SKM-1 (cell line): ENCODE data around the gene GSN.
"Not testable (repeated sequence)": the region's sequence is repeated elsewhere in the genome, so short reads cannot be mapped to it uniquely, and the experiment has no call there.

Experiments used
- DNase-seq: peaks from one replicate; lab custom pipeline; 2025; ENCODE audit not compliant: unreplicated experiment; lab: John Stamatoyannopoulos, UW

The GSN gene

GRCh38 chr9:121286973-121287741 lies 19.2 kb downstream of the GSN start:
- DNase-seq: no peak

GRCh38 chr9:121288673-121289025 lies 20.7 kb downstream of the GSN start:
- DNase-seq: no peak

GRCh38 chr9:121289026-121289771 lies 21.2 kb downstream of the GSN start:
- DNase-seq: peak; percentile 20

- no peak for DNase-seq
These were observed 21.9 kb downstream of the GSN start for GRCh38 chr9:121289772-121290370.

DNA sequence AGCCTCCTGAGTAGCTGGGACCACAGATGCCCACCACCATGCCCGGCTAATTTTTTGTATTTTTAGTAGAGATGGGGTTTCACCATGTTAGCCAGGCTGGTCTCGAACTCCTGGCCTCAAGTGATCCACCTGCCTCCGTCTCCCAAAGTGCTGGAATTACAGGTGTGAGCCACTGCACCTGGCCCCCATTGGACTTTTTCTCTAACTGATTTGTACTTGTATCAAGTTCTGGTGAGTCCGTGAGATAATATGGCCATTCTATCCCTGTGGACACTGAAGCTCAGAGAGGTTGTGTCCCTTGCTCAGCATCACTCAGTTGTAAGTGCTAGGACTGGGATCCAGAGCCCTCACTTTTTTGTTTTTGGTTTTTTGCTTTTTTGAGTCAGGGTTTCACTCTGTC lies 23.6 kb downstream of the GSN start:
- not testable (repeated sequence) for DNase-seq

DNA sequence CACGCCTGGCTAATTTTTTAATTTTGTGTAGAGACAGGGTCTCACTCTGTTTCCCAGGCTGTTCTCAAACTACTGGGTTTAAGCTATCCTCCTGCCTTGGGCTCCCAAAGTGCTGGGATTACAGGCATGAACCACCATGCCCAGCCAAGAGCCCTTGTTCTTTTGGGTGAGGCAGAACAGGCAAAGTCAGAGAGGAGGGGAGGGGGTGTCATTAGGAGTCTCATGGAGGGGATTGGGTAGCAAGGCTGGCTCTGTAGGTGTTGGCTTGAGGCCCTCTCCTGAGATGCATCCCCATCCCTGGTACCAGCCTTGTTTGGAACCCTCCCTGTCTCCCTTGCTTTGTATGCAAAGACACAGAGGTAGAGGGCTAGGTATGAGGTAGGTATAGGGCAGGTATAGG lies 24.1 kb downstream of the GSN start:
- no peak for DNase-seq

DNA sequence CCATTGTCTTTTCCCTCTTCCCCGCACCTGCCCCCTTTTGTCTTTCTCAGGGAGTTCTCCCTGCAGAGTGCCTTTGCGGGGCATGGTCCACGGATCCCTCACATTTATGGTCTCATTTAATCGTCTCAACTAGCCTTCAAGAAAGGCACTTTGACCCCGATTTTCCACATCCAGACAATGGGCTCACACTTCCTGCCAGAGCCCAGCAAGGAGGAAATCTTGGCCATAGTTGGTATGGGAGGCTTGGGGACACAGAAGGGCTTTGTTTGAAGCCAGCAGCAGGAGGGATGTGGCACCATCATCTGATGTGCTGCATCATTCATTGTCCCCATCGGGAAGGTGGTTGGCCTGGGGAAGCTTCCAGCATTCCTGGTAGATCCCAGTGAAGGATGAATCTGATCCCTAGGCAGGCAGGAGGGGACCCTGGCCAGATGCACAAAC lies 24.9 kb downstream of the GSN start:
- DNase-seq: no peak

DNA sequence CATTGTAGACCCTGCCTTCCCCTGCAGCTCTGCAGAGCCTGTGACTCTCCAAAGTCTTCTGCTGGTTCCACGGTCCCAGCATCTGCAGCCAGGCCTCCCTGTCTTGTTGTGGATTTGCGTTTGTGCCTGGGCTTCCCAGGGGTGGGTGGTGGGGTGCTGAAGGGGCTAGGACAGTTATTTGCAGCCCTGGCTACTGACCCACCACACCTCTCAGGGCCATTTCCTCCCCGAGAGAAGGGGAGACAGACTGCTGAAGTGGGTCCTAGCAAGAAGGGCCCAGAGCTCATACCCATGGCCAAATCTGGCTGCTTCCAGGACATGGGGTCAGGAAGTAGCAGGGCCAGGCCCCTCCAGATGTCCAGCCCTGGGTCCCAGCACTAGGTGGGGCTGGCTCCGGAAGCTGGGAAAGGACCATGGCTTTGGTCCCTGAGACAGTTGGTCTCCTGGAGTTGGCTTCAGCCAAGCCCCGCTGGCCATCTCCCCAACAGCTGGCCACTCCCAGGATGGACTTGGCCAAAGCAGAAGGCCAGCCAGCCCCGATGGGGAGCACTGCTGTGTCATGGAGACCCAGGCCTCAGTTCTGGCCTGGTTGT lies 26.3 kb downstream of the GSN start:
- no peak for DNase-seq

- DNase-seq: no peak
These were observed 27.1 kb downstream of the GSN start for GRCh38 chr9:121294866-121295661.

DNA sequence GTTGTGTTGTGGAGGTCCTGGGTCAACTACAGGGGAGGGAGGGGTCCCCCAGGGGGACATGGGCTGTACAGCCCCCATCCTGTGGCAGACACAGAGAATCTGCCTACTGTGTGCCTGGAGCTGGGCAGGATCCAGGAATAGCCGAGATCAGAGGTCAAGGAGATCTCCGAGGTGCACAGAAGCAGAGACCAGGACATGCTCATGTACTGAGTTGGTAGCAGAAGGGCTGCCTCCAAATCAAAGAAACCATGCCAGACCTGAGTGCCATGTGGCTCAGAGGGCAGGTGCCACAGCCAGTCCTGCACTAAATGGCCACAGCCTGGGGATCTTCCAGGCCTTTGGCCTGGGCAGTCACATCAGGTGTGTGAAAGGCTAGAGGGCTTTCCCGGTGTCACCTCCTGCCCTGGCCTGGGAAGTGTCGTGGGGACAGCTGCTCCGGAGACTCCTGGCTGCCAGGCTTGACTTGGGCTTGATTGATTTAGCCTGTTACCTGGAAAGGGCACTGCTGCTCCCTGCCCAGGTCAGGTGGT lies 27.8 kb downstream of the GSN start:
- DNase-seq: no peak

- DNase-seq: no peak
These were observed 28.5 kb downstream of the GSN start for GRCh38 chr9:121296213-121297127.

DNA sequence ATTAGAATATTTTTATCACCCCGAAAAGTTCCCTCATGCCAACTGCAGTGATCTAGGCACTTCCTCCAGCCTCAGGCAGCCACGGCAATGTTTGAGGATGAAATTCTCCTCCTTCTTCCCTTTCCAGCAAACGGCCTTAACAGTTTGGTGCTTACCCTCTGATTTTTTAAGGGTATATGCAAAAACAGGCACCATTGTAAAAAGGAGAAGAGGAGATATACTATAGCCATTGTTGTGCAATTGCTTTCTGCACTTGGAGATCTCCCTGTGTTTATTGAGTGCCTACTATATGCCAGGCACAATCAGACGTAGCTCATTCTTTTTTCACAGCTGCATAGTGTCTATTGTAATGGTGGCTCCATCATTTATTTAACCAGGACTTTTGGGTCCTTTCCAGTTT lies 29.4 kb downstream of the GSN start:
- DNase-seq: peak; percentile 42

DNA sequence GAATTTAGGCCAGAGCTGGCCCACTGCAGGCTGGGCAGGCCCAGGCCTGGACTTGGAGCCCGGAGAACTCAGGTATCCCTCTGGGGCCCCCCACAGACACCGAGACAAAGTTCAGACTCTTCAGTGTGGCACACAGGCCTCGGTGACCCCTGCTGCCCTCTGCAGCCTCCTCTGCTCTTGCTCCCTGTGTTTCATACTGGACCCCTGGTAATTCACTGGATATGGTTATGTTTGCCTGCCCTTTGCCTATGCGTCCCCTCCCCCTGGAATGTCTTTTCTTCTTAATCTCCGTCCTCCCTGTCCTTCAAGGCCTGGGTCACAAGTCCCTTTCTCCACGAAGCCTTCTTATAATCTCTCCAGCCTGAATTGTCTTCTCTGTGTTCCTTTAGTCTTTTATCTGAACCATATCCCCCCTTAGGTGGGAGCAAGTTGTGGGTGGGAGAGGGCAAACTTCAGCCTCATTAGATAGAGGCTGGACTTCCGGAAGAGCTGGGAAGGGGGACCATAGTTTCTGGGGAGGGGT lies 30.1 kb downstream of the GSN start:
- no peak for DNase-seq

- no peak for DNase-seq
These were observed 30.9 kb downstream of the GSN start for GRCh38 chr9:121298689-121299466.

DNA sequence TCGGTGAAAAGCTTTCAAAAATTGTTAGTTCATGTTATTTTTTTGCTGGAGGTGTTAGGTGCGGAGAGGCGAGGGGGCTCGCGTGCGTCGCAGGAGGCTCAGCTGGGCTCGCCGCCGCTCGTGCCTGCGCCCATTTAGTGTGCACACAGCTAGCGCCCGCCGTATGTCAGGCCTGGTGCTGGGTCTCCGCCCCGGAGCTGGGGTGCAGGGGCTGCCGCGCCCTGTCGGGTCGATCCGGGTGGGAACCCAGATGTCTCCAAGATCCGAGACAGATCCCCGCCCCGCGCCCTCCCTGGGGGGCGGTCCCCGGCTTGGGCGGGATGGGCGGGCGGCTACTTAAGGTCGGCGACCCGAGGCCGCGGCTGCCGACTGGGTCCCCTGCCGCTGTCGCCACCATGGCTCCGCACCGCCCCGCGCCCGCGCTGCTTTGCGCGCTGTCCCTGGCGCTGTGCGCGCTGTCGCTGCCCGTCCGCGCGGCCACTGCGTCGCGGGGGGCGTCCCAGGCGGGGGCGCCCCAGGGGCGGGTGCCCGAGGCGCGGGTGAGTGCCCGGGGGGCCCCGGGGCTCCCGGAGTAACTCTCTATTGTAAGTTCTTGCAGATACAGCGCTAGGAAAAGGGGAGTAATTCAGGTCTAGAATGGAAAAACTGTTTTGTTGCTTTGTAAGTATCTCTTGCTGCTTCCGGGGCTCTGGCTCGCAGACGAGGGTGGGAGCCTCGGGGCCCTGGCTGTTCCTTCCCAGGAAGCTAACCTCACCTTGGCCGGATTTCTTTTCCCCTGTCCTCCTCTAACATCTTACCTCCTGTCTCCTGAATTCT lies 31.7 kb downstream of the GSN start:
- no peak for DNase-seq

DNA sequence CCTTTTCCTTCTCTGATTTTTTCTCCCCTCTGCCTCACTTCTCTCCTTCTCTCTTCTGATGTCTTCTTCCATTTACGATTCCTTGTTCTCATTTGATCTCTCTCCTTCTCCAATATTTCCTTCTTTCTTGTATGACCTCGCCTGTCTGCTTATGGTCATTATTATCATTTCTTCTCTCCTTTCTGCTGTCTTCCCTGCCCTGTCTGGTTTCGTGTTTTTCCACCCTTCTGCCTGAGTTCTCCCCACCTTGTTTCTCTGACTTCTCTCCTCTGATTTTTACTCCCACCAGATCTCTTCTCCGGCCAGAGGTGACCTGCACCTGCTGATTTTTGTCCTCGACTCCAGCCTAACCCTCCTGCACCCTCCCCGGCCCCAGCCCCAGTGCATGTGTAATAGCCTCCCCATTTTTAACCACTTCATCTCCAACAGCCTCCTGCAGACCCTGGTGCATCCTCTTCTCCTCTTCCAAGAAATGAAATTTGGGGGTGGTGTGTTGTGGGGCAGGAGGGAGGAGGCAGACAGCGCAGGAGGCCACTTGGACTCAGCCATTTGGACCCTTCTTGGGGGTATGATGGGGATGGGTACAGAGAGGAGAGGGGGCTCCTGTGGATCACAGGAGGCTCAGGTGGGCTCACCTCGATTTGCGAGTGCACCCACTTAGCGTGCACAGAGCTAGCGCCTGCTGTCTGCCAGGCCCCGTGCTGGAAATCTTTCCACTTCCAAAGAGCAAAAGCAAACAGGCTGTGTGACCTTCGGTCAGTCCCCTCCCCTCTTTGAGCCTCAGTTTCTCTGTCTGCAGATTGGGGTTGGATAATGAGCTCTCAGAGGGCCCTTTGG lies 32.5 kb downstream of the GSN start:
- DNase-seq: no peak

DNA sequence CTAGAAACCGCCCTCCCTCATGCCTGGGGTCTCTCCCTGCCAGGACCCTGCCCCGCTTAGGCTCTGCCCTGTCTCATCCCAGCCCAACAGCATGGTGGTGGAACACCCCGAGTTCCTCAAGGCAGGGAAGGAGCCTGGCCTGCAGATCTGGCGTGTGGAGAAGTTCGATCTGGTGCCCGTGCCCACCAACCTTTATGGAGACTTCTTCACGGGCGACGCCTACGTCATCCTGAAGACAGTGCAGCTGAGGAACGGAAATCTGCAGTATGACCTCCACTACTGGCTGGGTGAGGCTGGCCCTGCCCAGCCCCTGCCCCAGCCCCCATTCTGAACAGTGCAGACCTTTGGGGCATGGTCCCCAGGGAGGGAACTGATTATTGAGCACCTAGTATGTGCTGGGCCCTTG lies 33.9 kb downstream of the GSN start:
- DNase-seq: no peak
